GM23248 (cell line): ENCODE measurements around the gene CLSTN2. TPM values are rescaled to one million over a fixed set of nuclear protein-coding genes. Genes with fewer than 3 reads are reported as not detected.

Source experiments
- DNase-seq: peaks from one replicate; pipeline ENCODE4 v3.0.0-alpha.2; 2015
- H2AFZ ChIP-seq: fragments of 200-600 bp; sonication (generic); 2 replicates; pipeline ENCODE4 v1.6.1; 2016; ENCODE audit warnings: antibody characterized with exemption
- H3F3A ChIP-seq: fragments of 200-600 bp; sonication (generic); 2 replicates; pipeline ENCODE4 v1.6.1; 2016; ENCODE audit warnings: mild to moderate bottlenecking, antibody characterized with exemption, mixed run types; ENCODE audit not compliant: insufficient read depth
- H3K27ac ChIP-seq: fragments of 200-600 bp; sonication (generic); 2 replicates; pipeline ENCODE4 v1.5.1; 2016; ENCODE audit warnings: mild to moderate bottlenecking
- H3K27me3 ChIP-seq: fragments of 200-600 bp; sonication (generic); replicated peaks from 2 replicates; pipeline ENCODE4 v1.6.1; 2016; ENCODE audit warnings: mild to moderate bottlenecking; ENCODE audit not compliant: insufficient read depth
- H3K36me3 ChIP-seq: fragments of 200-600 bp; sonication (generic); 2 replicates; pipeline ENCODE4 v1.6.1; 2016; ENCODE audit warnings: low read depth, mild to moderate bottlenecking
- H3K4me1 ChIP-seq: fragments of 200-600 bp; sonication (generic); 2 replicates; pipeline ENCODE4 v1.6.1; 2016; ENCODE audit warnings: mild to moderate bottlenecking; ENCODE audit not compliant: insufficient read depth
- H3K4me2 ChIP-seq: fragments of 200-600 bp; sonication (generic); one replicate; pipeline ENCODE4 v1.6.1; 2016; ENCODE audit warnings: mild to moderate bottlenecking; ENCODE audit not compliant: unreplicated experiment
- H3K4me3 ChIP-seq: fragments of 200-600 bp; sonication (generic); 2 replicates; pipeline ENCODE4 v1.5.1; 2016; ENCODE audit warnings: mild to moderate bottlenecking
- H3K79me2 ChIP-seq: fragments of 200-600 bp; sonication (generic); 2 replicates; pipeline ENCODE4 v1.6.1; 2016; ENCODE audit warnings: mild to moderate bottlenecking; ENCODE audit not compliant: insufficient read depth
- H3K9ac ChIP-seq: fragments of 200-600 bp; sonication (generic); 2 replicates; pipeline ENCODE4 v1.6.1; 2016; ENCODE audit warnings: mild to moderate bottlenecking
- H3K9me2 ChIP-seq: fragments of 200-600 bp; sonication (generic); 2 replicates; pipeline ENCODE4 v1.6.1; 2016; ENCODE audit warnings: mixed run types, mild to moderate bottlenecking, moderate library complexity; ENCODE audit not compliant: insufficient read depth
- H3K9me3 ChIP-seq: fragments of 200-600 bp; sonication (generic); one replicate; pipeline ENCODE4 v1.6.1; 2017; ENCODE audit warnings: low read depth
- H4K20me1 ChIP-seq: fragments of 200-600 bp; sonication (generic); 2 replicates; pipeline ENCODE4 v1.6.0; 2016; ENCODE audit not compliant: insufficient read depth
- EZH2 ChIP-seq: fragments of 200-600 bp; sonication (generic); IDR thresholded peaks from 2 replicates; pipeline ENCODE4 v1.6.1; 2018; ENCODE audit warnings: antibody characterized with exemption, mild to moderate bottlenecking; ENCODE audit not compliant: insufficient read depth, poor library complexity, severe bottlenecking
- EZH2phosphoT487 ChIP-seq: fragments of 200-600 bp; sonication (generic); IDR thresholded peaks from 2 replicates; pipeline ENCODE4 v1.6.1; 2018; ENCODE audit warnings: antibody characterized with exemption, moderate library complexity, mild to moderate bottlenecking, low read depth; ENCODE audit not compliant: insufficient read depth
- WGBS, 2 experiments: methylation state at CpG; one replicate each; pipeline ENCODE4 v1.1.6; 2015 to 2017; ENCODE audit warnings: low lambda C conversion rate in 2 of 2, low coverage in 1 of 2; ENCODE audit errors: missing lambda C conversion rate in 2 of 2; 5-methylcytosine and 5-hydroxymethylcytosine counted together
- in situ Hi-C: fragments of 300-500 bp; cut with MboI; formaldehyde crosslinking; loops from 2 replicates; pipeline ENCODE4 v1.15.0; 2020
- polyA plus RNA-seq: library from polyadenylated mRNA; unstranded; fragments of >200 nt; fragmentation: Nextera tagmentation; extraction: Ambion mirVana; gene quantifications from 2 replicates; pipeline ENCODE4 v1.2.1, GENCODE V29; 2016
- total RNA-seq: library from RNA; depleted of rRNA; stranded (reverse); fragments of >200 nt; shearing (Covaris generic); gene quantifications from 2 replicates; pipeline ENCODE4 v1.2.3, GENCODE V29; 2014

Gene CLSTN2
- total and polyA plus RNA-seq, 2 experiments from 2014 or later, result not detected

DNA sequence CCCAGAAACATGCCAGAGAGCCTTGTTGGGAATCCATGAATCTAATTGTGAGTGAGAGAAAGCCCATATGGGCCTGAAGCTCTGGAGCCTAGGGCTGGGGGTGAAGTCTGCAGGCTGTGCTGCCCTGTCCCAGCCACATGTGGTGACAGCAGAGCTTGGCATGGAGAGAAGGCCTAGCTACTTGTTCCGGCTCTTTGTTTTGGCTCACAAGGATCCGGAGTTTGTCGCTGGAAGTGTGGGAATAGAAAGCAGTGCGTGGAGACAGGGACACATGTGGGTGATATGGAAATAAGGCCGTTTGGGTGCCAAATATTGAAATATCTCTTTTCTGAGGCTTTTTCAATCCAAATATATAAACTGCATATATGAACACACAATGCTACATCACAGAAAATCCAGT, 78.2 kb downstream of the CLSTN2 start:
- no peak overlapping the region for H3K4me2 ChIP-seq
- H3K27me3 ChIP-seq, result no peaks in the 10 kb centered on the region
- H4K20me1 ChIP-seq, result 0 out of 2 replicates have a peak, but pooled peaks cover 3% of the 10 kb centered on the region
- no peak overlapping the region for H3K27ac ChIP-seq
- no peaks in the 10 kb centered on the region for H3K36me3 ChIP-seq
- H3K4me3 ChIP-seq, result no peak overlapping the region
- no peaks in the 10 kb centered on the region for H3F3A ChIP-seq
- no peaks in the 10 kb centered on the region for H3K79me2 ChIP-seq
- DNase-seq, result no peak
- H3K9me2 ChIP-seq, result no peaks in the 10 kb centered on the region
- 30 to 31% methylated on average over 5 of the region's 5 CpGs for WGBS, 2 experiments
- no peaks in the 10 kb centered on the region for H3K9me3 ChIP-seq
- H3K9ac ChIP-seq, result no peak overlapping the region
- no peaks in the 10 kb centered on the region for H3K4me1 ChIP-seq
- no peak for TF ChIP-seq EZH2phosphoT487
- TF ChIP-seq EZH2, result no peak
- no peak overlapping the region for H2AFZ ChIP-seq
- in situ Hi-C loops, result no loop called here

DNA sequence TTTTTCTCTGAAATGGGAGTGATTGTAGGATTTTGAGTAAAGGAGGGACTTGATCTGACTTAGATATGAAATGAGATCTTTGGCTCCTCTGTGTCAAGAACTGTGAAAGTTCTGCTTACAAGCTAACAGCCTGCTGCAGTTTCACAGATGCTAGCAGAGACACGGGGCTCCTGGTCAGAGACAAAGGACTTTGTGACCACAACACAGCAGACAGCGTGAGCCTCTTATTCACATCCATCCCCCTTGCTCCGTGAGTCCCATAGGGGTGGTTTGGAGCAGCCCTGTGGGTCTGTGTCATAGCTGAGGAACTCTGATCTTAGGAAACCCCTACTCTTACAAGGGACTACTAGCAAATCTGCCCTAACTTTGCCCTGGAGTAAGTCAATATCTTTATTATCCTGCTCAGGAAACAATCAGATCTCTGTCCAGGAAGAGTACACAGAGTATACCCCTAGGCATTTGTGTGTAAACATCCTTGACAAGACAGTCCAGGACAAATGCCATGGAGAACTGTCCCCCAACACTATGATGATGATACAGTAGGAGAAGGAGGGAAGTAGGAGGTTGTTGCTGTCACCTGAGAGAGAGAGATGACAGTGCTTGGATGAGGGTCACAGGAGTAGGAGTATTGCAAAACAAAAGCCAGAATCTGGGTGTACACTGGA, 80.0 kb downstream of the CLSTN2 start:
- in situ Hi-C loops, result no loop called here
- Histone ChIP-seq H3K4me3 (no peak overlapping the region), H2AFZ (no peak overlapping the region), H4K20me1 (no peaks in the 10 kb centered on the region), H3F3A (no peaks in the 10 kb centered on the region), H3K9ac (no peak overlapping the region), H3K4me2 (no peak overlapping the region), H3K27ac (no peak overlapping the region), H3K36me3 (no peaks in the 10 kb centered on the region), H3K4me1 (no peaks in the 10 kb centered on the region), H3K79me2 (no peaks in the 10 kb centered on the region), H3K27me3 (no peaks in the 10 kb centered on the region), H3K9me2 (no peaks in the 10 kb centered on the region), H3K9me3 (no peaks in the 10 kb centered on the region)
- no peak for DNase-seq
- 43 to 53% methylated on average over 3 of the region's 3 CpGs for WGBS, 2 experiments
- TF ChIP-seq EZH2, result no peak
- TF ChIP-seq EZH2phosphoT487, result no peak

DNA sequence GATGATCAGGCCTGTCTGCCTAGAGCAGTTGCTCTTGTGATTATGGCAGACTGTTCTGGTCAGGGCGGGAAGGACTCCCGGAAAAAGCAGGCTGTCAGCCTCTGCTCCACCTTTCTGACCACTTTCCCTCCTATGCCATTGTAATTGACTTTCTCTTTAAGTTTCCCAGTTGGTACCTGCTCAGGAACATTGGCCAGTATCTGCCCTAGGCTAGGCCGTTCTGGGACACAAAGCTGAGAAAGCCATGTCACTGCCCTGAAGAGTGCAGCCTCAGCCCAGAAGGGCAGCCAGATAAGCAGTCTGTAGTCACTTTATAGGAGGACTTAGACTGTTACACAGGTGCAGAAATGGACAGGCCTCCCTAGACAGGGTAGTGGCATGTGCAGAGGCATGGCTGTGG, 80.8 kb downstream of the CLSTN2 start:
- no peak for DNase-seq
- Histone ChIP-seq H4K20me1 (no peaks in the 10 kb centered on the region), H3K36me3 (no peaks in the 10 kb centered on the region), H3K4me1 (no peaks in the 10 kb centered on the region), H3K79me2 (no peaks in the 10 kb centered on the region), H3K4me3 (no peak overlapping the region), H3K4me2 (no peak overlapping the region), H3F3A (no peaks in the 10 kb centered on the region), H3K9me2 (no peaks in the 10 kb centered on the region), H3K9me3 (no peaks in the 10 kb centered on the region), H3K9ac (no peak overlapping the region), H3K27ac (no peak overlapping the region), H3K27me3 (no peaks in the 10 kb centered on the region), H2AFZ (no peak overlapping the region)
- in situ Hi-C loops, result no loop called here
- TF ChIP-seq EZH2 (no peak), EZH2phosphoT487 (no peak)
- 49 to 55% methylated on average over 3 of the region's 3 CpGs for WGBS, 2 experiments

DNA sequence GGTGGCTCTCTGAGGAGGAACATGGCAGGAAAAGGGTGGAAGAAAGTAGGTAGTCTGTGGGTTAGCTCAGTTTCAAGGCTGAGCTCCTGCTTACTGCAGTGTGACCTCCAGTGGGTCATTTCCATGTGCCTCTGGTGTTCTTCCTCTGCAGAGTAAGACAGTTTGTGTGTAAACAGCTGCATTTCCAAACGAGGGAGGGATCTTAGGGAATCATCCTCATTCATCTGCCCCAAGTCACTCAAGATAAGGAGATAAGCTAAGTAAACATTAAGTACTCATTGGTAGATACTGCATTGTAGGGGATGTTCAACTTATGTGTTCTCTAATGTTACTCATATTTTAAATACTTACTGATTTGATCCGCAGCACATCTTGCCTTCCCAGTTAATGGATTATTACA, 83.6 kb downstream of the CLSTN2 start:
- no peaks in the 10 kb centered on the region for H4K20me1 ChIP-seq
- DNase-seq, result no peak

More for the DNA sequence above, 83.6 kb downstream of the CLSTN2 start:
- in situ Hi-C loops, result no loop called here
- no peaks in the 10 kb centered on the region for H3K27me3 ChIP-seq
- no peak overlapping the region for H3K9ac ChIP-seq
- no peak overlapping the region for H3K4me2 ChIP-seq
- TF ChIP-seq EZH2 (no peak), EZH2phosphoT487 (no peak)
- WGBS, 2 experiments, result 1 to 6% methylated on average over 2 of the region's 2 CpGs
- H3K9me2 ChIP-seq, result no peaks in the 10 kb centered on the region
- no peaks in the 10 kb centered on the region for H3F3A ChIP-seq
- no peaks in the 10 kb centered on the region for H3K36me3 ChIP-seq
- H3K79me2 ChIP-seq, result no peaks in the 10 kb centered on the region
- H3K27ac ChIP-seq, result no peak overlapping the region
- H3K9me3 ChIP-seq, result no peaks in the 10 kb centered on the region
- no peaks in the 10 kb centered on the region for H3K4me1 ChIP-seq
- no peak overlapping the region for H2AFZ ChIP-seq
- H3K4me3 ChIP-seq, result no peak overlapping the region
